Parathyroid adenoma (tissue), 2 donors: ENCODE measurements around the gene KCNH2.

ENCODE experiments used
- H2AFZ ChIP-seq: fragments of 300-600 bp; sonication (generic); one replicate; pipeline ENCODE4 v1.7.0; 2017; ENCODE audit warnings: antibody characterized with exemption, mild to moderate bottlenecking
- H3K27ac ChIP-seq: fragments of 300-600 bp; sonication (generic); one replicate; pipeline ENCODE4 v1.7.0; 2017
- H3K27me3 ChIP-seq: fragments of 300-600 bp; sonication (generic); one replicate; pipeline ENCODE4 v1.7.0; 2017; ENCODE audit warnings: low read length; ENCODE audit not compliant: control insufficient read depth, insufficient read depth
- H3K36me3 ChIP-seq: fragments of 300-600 bp; sonication (generic); one replicate; pipeline ENCODE4 v1.7.0; 2017; ENCODE audit warnings: low read length; ENCODE audit not compliant: control insufficient read depth, insufficient read depth
- H3K4me1 ChIP-seq: fragments of 300-600 bp; sonication (generic); one replicate; pipeline ENCODE4 v1.7.0; 2017; ENCODE audit warnings: control low read depth
- H3K4me2 ChIP-seq: fragments of 300-600 bp; sonication (generic); one replicate; pipeline ENCODE4 v1.7.0; 2017; ENCODE audit warnings: low read length
- H3K4me3 ChIP-seq: fragments of 300-600 bp; sonication (generic); one replicate; pipeline ENCODE4 v1.7.0; 2017; ENCODE audit warnings: low read depth, low read length
- H3K79me2 ChIP-seq: fragments of 300-600 bp; sonication (generic); one replicate; pipeline ENCODE4 v1.7.0; 2017; ENCODE audit warnings: control low read depth
- H3K9ac ChIP-seq: fragments of 300-600 bp; sonication (generic); one replicate; pipeline ENCODE4 v1.7.0; 2017; ENCODE audit warnings: mild to moderate bottlenecking
- H3K9me3 ChIP-seq: fragments of 300-600 bp; sonication (generic); one replicate; pipeline ENCODE4 v1.7.0; 2017; ENCODE audit warnings: low read length; ENCODE audit not compliant: control insufficient read depth
- TF ChIP-seq, protein P1 (sequence below): fragments of 300-600 bp; sonication (generic); IDR thresholded peaks from one replicate; pipeline ENCODE4 v1.7.0; 2017; ENCODE audit warnings: antibody characterized with exemption, mild to moderate bottlenecking
- donor health status: primary hyperparathyroidism.

The KCNH2 gene

GRCh38 chr7:150962553-150963399 is 15.3 kb downstream of the KCNH2 start:
- no peak overlapping the region for H2AFZ ChIP-seq
- H3K4me3 ChIP-seq: no peak overlapping the region
- H3K9me3 ChIP-seq: no peaks in the 10 kb centered on the region
- no peaks in the 10 kb centered on the region for H3K27me3 ChIP-seq
- H3K4me1 ChIP-seq: peaks cover 24% of the 10 kb centered on the region
- H3K79me2 ChIP-seq: peaks cover 40% of the 10 kb centered on the region
- no peak overlapping the region for H3K27ac ChIP-seq
- no peaks in the 10 kb centered on the region for H3K36me3 ChIP-seq
- H3K9ac ChIP-seq: no peak overlapping the region
- TF ChIP-seq, protein P1, sequence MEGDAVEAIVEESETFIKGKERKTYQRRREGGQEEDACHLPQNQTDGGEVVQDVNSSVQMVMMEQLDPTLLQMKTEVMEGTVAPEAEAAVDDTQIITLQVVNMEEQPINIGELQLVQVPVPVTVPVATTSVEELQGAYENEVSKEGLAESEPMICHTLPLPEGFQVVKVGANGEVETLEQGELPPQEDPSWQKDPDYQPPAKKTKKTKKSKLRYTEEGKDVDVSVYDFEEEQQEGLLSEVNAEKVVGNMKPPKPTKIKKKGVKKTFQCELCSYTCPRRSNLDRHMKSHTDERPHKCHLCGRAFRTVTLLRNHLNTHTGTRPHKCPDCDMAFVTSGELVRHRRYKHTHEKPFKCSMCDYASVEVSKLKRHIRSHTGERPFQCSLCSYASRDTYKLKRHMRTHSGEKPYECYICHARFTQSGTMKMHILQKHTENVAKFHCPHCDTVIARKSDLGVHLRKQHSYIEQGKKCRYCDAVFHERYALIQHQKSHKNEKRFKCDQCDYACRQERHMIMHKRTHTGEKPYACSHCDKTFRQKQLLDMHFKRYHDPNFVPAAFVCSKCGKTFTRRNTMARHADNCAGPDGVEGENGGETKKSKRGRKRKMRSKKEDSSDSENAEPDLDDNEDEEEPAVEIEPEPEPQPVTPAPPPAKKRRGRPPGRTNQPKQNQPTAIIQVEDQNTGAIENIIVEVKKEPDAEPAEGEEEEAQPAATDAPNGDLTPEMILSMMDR: peak; percentile 92
- H3K4me2 ChIP-seq: no peak overlapping the region

DNA sequence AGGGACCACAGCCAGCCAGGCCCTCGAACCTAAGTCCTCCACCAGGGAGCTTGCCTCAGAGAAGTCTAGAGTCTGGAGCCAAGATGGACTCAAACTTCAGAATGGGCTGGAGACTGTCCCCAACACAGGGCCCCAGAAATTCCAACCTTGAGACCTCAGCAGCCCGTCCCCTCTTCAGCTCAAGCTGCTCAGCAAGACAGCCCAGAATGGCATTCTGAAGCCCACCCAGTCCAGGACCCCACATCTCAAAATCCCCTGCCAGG is 15.9 kb downstream of the KCNH2 start:
- Histone ChIP-seq H3K4me1 (peaks cover 19% of the 10 kb centered on the region), H3K4me3 (no peak overlapping the region), H3K27me3 (no peaks in the 10 kb centered on the region), H3K79me2 (peaks cover 40% of the 10 kb centered on the region), H3K4me2 (no peak overlapping the region), H3K27ac (no peak overlapping the region), H3K9ac (no peak overlapping the region), H2AFZ (no peak overlapping the region), H3K36me3 (no peaks in the 10 kb centered on the region), H3K9me3 (no peaks in the 10 kb centered on the region)
- TF ChIP-seq, protein P1: no peak

- H3K4me2 ChIP-seq: no peak overlapping the region
- no peak overlapping the region for H2AFZ ChIP-seq
- no peak overlapping the region for H3K27ac ChIP-seq
- TF ChIP-seq, protein P1: no peak
- no peak overlapping the region for H3K9ac ChIP-seq
- no peak overlapping the region for H3K4me3 ChIP-seq
- peaks cover 40% of the 10 kb centered on the region for H3K79me2 ChIP-seq
- H3K9me3 ChIP-seq: no peaks in the 10 kb centered on the region
- H3K27me3 ChIP-seq: no peaks in the 10 kb centered on the region
- H3K36me3 ChIP-seq: no peaks in the 10 kb centered on the region
- H3K4me1 ChIP-seq: peaks cover 18% of the 10 kb centered on the region
Observed at GRCh38 chr7:150961510-150962289, 16.4 kb downstream of the KCNH2 start.

DNA sequence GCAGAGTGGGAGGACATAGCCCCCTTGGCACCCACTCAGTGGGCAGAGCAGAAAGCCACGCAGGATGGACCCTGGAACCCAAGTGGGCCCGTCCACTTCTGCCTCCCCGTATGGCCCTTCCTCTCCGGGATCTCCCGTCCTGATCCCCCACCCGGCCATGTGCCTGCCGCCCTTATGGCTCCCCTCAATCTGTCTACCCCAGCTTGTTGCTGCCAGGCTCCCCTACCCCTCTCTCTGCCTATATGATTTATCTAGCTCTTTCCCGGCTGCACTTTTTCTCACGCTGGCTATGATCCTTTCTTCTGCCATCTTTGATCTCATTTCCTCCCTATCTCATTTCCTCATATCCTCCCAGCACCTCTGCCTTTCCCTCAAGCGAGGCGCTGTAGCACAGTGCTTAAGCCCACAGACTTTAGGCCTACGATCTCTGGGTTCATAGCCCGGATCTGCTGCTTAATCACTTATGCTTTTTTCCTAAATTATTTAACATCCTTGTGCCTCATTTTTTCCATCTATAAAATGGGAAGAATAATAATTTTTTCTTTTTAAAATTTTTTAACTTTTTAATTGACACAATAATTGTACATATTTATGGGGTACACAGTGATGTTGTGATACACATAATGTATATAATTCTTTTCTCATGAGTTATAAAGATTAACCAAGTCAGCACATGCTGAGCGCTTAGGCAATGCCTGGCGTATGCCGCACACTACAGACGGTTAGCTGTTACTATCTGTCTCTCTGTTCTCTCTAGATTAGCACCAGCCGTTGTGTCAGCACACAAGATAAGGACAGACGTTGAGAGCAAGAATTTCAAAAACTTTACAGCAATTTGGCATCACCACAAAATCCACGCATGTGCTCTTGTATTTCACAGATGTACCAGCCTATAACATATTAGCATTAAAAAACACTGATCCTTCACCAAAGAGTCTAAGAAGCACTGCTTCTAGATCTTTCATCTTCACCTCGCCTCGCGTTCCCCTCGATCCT is 18.1 kb downstream of the KCNH2 start:
- Histone ChIP-seq H3K9ac (no peak overlapping the region), H2AFZ (no peak overlapping the region), H3K27ac (no peak overlapping the region), H3K79me2 (peaks cover 34% of the 10 kb centered on the region), H3K4me2 (no peak overlapping the region), H3K27me3 (no peaks in the 10 kb centered on the region), H3K4me3 (no peak overlapping the region), H3K36me3 (no peaks in the 10 kb centered on the region), H3K4me1 (peaks cover 10% of the 10 kb centered on the region), H3K9me3 (no peaks in the 10 kb centered on the region)
- TF ChIP-seq, protein P1: no peak
